Esophagus (tissue), 2 donors: Measurements from ENCODE around the gene MBOAT2. TPM values are rescaled to one million over a fixed set of nuclear protein-coding genes. Genes with fewer than 3 reads are reported as not detected.

Experiments
- H3K27ac ChIP-seq, 2 donors: one replicate each; pipeline ENCODE4 v1.5.1; 2013; ENCODE audit warnings: low read depth in 2 of 2, mild to moderate bottlenecking in 2 of 2, inconsistent platforms in 1 of 2, low read length in 1 of 2, moderate library complexity in 1 of 2
- H3K27me3 ChIP-seq, 2 donors: one replicate each; pipeline ENCODE4 v1.6.1; 2013; ENCODE audit warnings: low read length in 2 of 2, control low read depth in 1 of 2, mild to moderate bottlenecking in 1 of 2; ENCODE audit not compliant: insufficient read depth in 2 of 2, control insufficient read depth in 1 of 2
- H3K36me3 ChIP-seq, 2 donors: one replicate each; pipeline ENCODE4 v1.6.1; 2013; ENCODE audit warnings: low read length in 1 of 2; ENCODE audit not compliant: control insufficient read depth in 2 of 2, insufficient read depth in 2 of 2
- H3K4me1 ChIP-seq, 2 donors: one replicate each; pipeline ENCODE4 v1.6.1; 2013; ENCODE audit warnings: low read length in 1 of 2; ENCODE audit not compliant: control insufficient read depth in 2 of 2, insufficient read depth in 2 of 2
- H3K4me3 ChIP-seq, 2 donors: one replicate each; pipeline ENCODE4 v1.5.1; 2013; ENCODE audit warnings: low read length in 2 of 2, mild to moderate bottlenecking in 2 of 2, low read depth in 1 of 2, moderate library complexity in 1 of 2
- H3K9me3 ChIP-seq, 2 donors: one replicate each; pipeline ENCODE4 v1.6.1; 2013; ENCODE audit warnings: mild to moderate bottlenecking in 2 of 2, low read depth in 1 of 2, low read length in 1 of 2, moderate library complexity in 1 of 2; ENCODE audit not compliant: control insufficient read depth in 2 of 2, insufficient read depth in 1 of 2
- WGBS, 2 donors: extraction: QIAGEN DNeasy Blood & Tissue Kit; methylation state at CpG; one replicate each; pipeline ENCODE4 v1.1.7; 2013; 5-methylcytosine and 5-hydroxymethylcytosine counted together
- polyA plus RNA-seq, 2 donors: library from polyadenylated mRNA; stranded (reverse); fragments of 200-250 nt; gene quantifications; one replicate each; pipeline ENCODE4 v1.2.3, GENCODE V29; 2013
- donor health status: healthy with polysubstance abuse.
- donor health status: Bipolar disorder and iron deficiency.

Gene MBOAT2
- polyA plus RNA-seq, 2 donors: 34.3 to 41.8 TPM

DNA sequence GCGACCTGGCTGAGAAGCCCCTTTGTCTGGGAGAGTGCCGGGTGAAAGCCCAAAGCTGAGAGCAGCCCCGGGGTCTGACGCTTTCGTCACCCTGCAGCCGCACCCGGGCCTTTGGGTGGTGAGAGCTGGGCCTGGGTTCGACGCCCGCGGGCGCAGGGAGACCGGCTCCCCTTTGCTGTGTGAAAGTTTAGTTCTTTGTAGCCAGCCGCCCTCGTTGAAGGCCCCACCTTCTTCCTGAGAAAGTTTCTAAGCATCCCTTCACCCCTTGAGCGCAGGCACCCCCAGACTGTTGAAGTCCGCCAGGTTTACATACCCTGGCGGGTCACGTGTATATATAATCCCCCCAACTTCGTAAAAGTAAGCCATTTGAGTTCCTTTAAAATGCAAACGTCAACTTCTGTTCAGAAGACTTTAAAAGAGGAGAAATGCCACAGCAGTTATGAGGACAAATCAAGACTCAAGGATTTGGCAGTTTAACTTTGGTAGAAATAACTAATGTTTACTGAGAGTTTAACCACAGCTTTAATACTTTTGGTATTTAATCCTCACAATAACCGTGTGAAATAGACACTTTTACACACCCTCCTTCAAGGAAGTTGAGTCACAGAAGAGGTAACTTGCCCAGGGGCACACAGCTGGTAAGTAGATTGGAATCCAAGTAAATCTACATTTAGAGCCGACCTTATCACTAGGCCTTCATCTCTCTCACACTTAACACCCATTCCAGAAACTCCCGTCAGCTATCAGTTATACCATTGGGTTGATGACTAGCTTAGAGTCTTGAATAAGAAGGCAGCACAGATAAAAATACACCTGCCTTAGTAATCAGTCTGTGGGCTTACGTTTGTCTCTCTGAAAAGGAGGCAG, 1.1 kb upstream of the MBOAT2 start:
- H3K36me3 ChIP-seq: no peaks in the 10 kb centered on the region
- no peaks in the 10 kb centered on the region for H3K27me3 ChIP-seq
- H3K27ac ChIP-seq: peak overlapping the region; percentile 97 to 99
- peak overlapping the region; percentile 73 to 80 for H3K4me3 ChIP-seq
- 18 to 22% methylated on average over 25 of the region's 25 CpGs for WGBS, 2 donors
- no peaks in the 10 kb centered on the region for H3K9me3 ChIP-seq
- peaks cover 0 to 2% of the 10 kb centered on the region in 2 donors for H3K4me1 ChIP-seq

DNA sequence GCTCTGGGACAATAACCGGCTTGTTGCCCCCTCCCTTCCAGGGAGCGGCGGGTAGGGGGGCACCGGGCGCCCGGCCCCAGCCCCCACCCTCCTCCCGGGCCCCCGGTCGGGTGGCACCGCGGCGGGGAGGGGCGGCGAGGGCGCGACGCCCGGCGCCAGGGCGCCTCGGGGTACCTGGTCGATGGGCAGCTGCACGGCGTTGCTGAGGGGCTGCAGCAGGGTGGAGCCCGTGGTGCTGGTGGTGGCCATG, 193 bp downstream of the MBOAT2 start:
- H3K27ac ChIP-seq: peak overlapping the region; percentile 90 to 97
- no peaks in the 10 kb centered on the region for H3K36me3 ChIP-seq
- H3K4me3 ChIP-seq: peak overlapping the region; percentile 74 to 80
- H3K9me3 ChIP-seq: no peaks in the 10 kb centered on the region
- WGBS, 2 donors: 0 to 1% methylated on average over 21 to 25 of the region's 25 CpGs
- H3K27me3 ChIP-seq: no peaks in the 10 kb centered on the region
- peaks cover 0 to 2% of the 10 kb centered on the region in 2 donors for H3K4me1 ChIP-seq

DNA sequence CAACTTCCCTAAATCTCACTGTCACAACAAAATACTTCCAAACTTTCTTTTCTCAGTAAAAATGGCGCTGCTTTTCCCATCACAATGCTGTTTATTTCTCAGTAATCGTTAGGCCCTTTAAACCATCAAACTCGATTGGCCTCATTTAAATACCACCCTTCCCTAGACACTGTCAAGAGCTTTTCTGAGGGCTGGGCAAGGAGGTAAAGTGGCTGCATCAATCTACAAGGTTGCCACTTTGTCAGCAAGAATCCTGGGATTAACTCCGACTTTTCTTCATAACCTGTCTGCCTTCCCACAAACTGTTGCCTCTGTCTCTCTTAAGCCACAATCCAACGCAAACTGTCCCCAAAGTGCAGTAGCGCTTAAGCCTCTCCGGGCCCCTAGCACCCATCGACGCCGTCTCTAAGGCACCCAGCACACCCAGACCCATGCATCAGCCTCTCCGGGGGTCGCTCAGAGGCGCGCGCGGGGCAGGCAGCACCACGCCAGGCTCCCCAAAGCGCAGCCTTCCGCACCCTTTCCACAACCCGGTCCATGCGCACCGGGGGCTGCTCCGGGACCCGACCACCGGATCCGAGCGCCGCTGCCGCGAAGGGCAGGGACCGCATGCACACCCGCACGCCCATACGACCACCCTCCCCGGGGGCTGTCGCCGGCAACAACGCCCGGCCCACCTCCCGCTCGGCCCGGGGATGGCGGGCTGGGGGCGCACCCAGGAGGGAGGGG, 683 bp downstream of the MBOAT2 start:
- WGBS, 2 donors: 3 to 4% methylated on average over 37 to 44 of the region's 44 CpGs
- Histone ChIP-seq H3K27me3 (no peaks in the 10 kb centered on the region), H3K36me3 (no peaks in the 10 kb centered on the region), H3K27ac (peak overlapping the region; percentile 90 to 97), H3K4me3 (peak overlapping the region; percentile 74 to 80), H3K9me3 (no peaks in the 10 kb centered on the region), H3K4me1 (peaks cover 0 to 2% of the 10 kb centered on the region in 2 donors)

DNA sequence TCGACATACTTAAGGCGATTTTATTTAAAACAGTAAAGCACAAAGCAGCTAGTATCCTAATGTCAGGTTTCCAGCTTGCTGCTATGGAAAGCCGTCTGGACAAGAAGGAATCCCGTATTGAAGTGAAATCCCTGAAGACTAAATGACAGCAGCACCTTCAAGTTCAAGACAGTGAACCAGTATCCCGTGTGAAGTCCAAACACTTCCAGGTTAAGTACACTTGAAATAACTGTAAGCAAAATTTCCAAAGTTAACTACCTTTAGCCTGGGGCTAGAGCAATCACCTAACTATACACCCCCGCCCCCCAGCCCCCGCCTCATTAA, 1.2 kb downstream of the MBOAT2 start:
- Histone ChIP-seq H3K4me1 (peaks cover 0 to 2% of the 10 kb centered on the region in 2 donors), H3K9me3 (no peaks in the 10 kb centered on the region), H3K27ac (peak overlapping the region in 1 of 2 donors; percentile 15), H3K4me3 (peak overlapping the region; percentile 74 to 80), H3K36me3 (no peaks in the 10 kb centered on the region), H3K27me3 (no peaks in the 10 kb centered on the region)
- WGBS, 2 donors: 52 to 63% methylated on average over 7 of the region's 7 CpGs

DNA sequence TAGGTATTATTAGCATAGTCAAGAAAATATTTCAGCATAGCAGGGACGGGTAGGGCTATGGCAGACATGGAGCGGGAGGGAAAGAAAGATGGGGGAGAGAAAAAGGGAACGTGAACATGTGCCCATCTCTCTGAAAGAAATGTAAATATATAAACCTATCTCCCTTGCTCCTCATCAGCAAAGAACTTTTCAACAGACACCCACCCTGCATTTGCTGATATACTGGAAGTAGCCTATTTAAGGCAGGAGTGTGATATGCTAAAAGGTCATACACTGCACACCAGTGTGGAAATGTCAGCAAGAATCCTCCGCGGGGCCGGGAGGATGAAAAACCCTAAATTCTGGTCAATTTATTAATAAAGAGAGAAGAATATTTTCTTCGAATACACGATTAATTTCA, 1.7 kb downstream of the MBOAT2 start:
- Histone ChIP-seq H3K9me3 (no peaks in the 10 kb centered on the region), H3K4me3 (peak overlapping the region in 1 of 2 donors; percentile 80), H3K27ac (no peak overlapping the region), H3K4me1 (peaks cover 0 to 2% of the 10 kb centered on the region in 2 donors), H3K36me3 (no peaks in the 10 kb centered on the region), H3K27me3 (no peaks in the 10 kb centered on the region)
- WGBS, 2 donors: 90% methylated on average over 8 of the region's 8 CpGs

DNA sequence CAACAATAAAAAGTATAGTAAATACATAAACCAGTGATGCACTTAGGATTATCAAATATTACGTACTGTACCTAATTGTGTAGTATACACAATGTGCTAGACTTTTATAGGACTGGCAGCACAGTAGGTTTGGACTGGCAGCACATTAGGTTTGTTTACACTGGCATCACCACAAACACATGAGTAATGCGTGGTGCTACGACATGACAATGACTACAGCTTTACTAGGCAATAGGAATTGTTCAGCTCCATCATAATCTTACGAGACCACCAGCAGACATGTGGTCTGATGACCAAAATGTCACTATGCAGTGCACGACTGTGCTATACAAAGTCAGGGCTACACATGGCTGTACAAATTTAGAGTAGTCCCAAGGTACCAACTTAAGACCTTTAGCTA, 2.3 kb downstream of the MBOAT2 start:
- Histone ChIP-seq H3K9me3 (no peaks in the 10 kb centered on the region), H3K36me3 (no peaks in the 10 kb centered on the region), H3K27ac (no peak overlapping the region), H3K4me3 (no peak overlapping the region), H3K27me3 (no peaks in the 10 kb centered on the region), H3K4me1 (peaks cover 0 to 2% of the 10 kb centered on the region in 2 donors)
- 65 to 72% methylated on average over 5 of the region's 5 CpGs for WGBS, 2 donors

DNA sequence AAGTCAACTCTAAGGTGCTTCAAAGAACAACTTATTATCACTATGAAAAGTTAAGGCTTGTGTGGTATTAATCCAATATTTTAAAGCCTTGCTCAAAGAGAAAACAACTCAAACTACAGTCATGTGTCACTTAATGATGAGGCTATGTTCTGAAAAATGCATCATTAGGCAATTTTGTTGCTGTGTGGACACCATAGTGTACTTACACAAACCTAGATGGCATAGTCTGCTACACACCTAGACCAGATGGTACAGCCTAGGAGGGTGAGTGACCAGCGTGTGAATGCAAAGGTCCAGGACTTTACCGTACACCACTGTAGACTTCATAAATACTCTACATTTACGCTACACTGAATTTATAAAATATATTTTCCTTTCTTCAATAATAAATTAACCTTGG, 3.0 kb downstream of the MBOAT2 start:
- no peak overlapping the region for H3K4me3 ChIP-seq
- 98 to 99% methylated on average over 3 of the region's 3 CpGs for WGBS, 2 donors
- no peaks in the 10 kb centered on the region for H3K36me3 ChIP-seq
- peaks cover 0 to 2% of the 10 kb centered on the region in 2 donors for H3K4me1 ChIP-seq
- no peak overlapping the region for H3K27ac ChIP-seq
- H3K9me3 ChIP-seq: no peaks in the 10 kb centered on the region
- H3K27me3 ChIP-seq: no peaks in the 10 kb centered on the region

DNA sequence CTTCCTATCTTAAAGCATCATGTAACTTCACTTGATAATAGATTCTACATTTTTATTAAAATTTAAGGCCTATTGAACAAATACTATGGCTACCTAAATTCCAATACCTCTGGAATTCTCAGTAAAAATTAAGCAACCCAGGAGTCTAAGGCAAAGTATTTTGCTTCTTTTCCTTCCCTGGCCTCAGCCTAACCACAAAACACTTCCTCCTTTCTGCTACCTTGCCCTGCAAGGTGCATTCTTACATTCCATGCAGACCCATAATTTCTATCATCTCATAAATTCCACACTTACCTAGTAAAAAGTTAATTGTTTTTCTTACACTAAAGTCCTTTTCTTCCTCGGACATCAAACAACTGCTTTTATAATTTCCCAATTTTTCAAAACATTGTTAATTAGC, 3.7 kb downstream of the MBOAT2 start:
- 77 to 84% methylated on average over 1 of the region's 1 CpG for WGBS, 2 donors
- H3K27ac ChIP-seq: no peak overlapping the region

DNA sequence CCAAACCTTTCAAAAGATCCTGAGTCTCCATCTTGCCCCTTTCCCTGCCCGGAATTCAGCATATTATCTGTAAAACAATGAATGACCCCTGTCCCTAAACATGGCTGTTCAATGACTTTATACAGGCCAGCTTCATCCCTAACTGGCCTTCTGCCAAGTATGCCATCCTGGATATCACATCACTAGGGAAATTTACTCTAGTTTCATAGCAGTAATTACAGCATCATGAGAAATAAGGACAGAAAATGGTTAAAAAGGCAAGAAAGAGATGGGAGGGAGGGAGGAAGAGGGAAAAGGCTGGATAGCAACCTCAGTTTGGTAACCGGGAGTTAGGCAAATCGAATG, 4.4 kb downstream of the MBOAT2 start:
- Histone ChIP-seq H3K27ac (no peak overlapping the region), H3K4me1 (no peaks in the 10 kb centered on the region), H3K4me3 (no peak overlapping the region), H3K27me3 (no peaks in the 10 kb centered on the region), H3K9me3 (no peaks in the 10 kb centered on the region), H3K36me3 (no peaks in the 10 kb centered on the region)
- WGBS, 2 donors: 81 to 91% methylated on average over 3 of the region's 3 CpGs

More for the DNA sequence above, 3.7 kb downstream of the MBOAT2 start:
- H3K36me3 ChIP-seq: no peaks in the 10 kb centered on the region
- H3K9me3 ChIP-seq: no peaks in the 10 kb centered on the region
- no peak overlapping the region for H3K4me3 ChIP-seq
- no peaks in the 10 kb centered on the region for H3K27me3 ChIP-seq
- peaks cover 0 to 2% of the 10 kb centered on the region in 2 donors for H3K4me1 ChIP-seq
